ENCODE data around the gene HERC2. TPM values are rescaled to one million over a fixed set of nuclear protein-coding genes. Genes with fewer than 3 reads are reported as not detected.
A peak's percentile ranks its signal among the peaks of the same experiment; 100 is the strongest.
"Not testable (repeated sequence)": the region's sequence is repeated elsewhere in the genome, so short reads cannot be mapped to it uniquely, and the experiment has no call there.

The HERC2 gene
- total and polyA plus RNA-seq, 4 donors: 21.7 to 70.8 (median 47.5) TPM

- H3K9me3 ChIP-seq (ENCODE audit: control insufficient read depth, low read length): no peaks in the 10 kb centered on the region
- peak; percentile 78 for ATAC-seq (ENCODE audit: low FRiP score)
- H3K36me3 ChIP-seq (ENCODE audit: control insufficient read depth in 1 of 2, insufficient read depth in 2 of 2, low read length in 1 of 2): no peaks in the 10 kb centered on the region
- DNase-seq: peak; percentile 76 to 87
- WGBS, 2 donors: 10 to 11% methylated on average over 6 of the region's 6 CpGs
- no peak overlapping the region for H3K4me3 ChIP-seq (ENCODE audit: low read length in 2 of 2)
- H3K27me3 ChIP-seq (ENCODE audit: control insufficient read depth in 1 of 2, insufficient read depth in 2 of 2, low read length in 1 of 2): no peaks in the 10 kb centered on the region
- no peaks in the 10 kb centered on the region for H3K4me1 ChIP-seq (ENCODE audit: control insufficient read depth in 1 of 2, insufficient read depth in 2 of 2, low read length in 2 of 2)
- intact Hi-C loops (cut with DNase I): loop anchor here (2.0 to 10.0 kb wide), 7 partner anchors 37 to 1229 kb away; no protein-coding TSS in a partner anchor
- no peak overlapping the region for H3K27ac ChIP-seq (ENCODE audit: low read depth in 1 of 2, low read length in 2 of 2)
These were observed 198.5 kb downstream of the HERC2 start for GRCh38 chr15:28123408-28124023.

GRCh38 chr15:28122038-28122949, 199.7 kb downstream of the HERC2 start:
- DNase-seq: no peak

DNA sequence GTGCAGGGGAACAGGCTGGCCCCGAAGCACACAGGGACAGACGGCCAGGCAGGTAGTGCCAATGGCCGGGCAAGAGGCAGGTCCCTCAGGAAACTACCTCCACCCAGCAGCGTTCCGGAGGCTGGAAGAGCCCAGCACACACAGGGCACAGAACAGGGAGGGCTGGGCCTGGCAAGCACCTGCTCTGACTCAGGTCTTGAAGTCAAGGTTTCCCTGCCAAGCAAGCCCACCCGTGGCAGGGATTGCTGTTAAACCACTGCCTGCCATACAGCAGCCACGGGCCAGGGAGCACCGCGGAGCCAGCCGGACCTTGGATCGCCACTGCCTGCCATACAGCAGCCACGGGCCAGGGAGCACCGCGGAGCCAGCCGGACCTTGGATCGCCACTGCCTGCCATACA, 200.4 kb downstream of the HERC2 start:
- intact Hi-C loops (cut with DNase I): loop anchor here (10.0 kb wide), 4 partner anchors 53 to 1227 kb away; no protein-coding TSS in a partner anchor
- H3K4me3 ChIP-seq (ENCODE audit: low read length in 2 of 2); DNase-seq; H3K4me1 ChIP-seq (ENCODE audit: control insufficient read depth in 1 of 2, insufficient read depth in 2 of 2, low read length in 2 of 2); H3K27ac ChIP-seq (ENCODE audit: low read depth in 1 of 2, low read length in 2 of 2); H3K36me3 ChIP-seq (ENCODE audit: control insufficient read depth in 1 of 2, insufficient read depth in 2 of 2, low read length in 1 of 2); H3K9me3 ChIP-seq (ENCODE audit: control insufficient read depth, low read length); H3K27me3 ChIP-seq (ENCODE audit: control insufficient read depth in 1 of 2, insufficient read depth in 2 of 2, low read length in 1 of 2); ATAC-seq (ENCODE audit: low FRiP score): not testable (repeated sequence)
- WGBS, 2 donors: 88 to 91% methylated on average over 7 to 12 of the region's 16 CpGs

More at GRCh38 chr15:28122038-28122949, 199.7 kb downstream of the HERC2 start:
- H3K4me3 ChIP-seq (ENCODE audit: low read length in 2 of 2): no peak overlapping the region
- no peaks in the 10 kb centered on the region for H3K27me3 ChIP-seq (ENCODE audit: control insufficient read depth in 1 of 2, insufficient read depth in 2 of 2, low read length in 1 of 2)
- H3K36me3 ChIP-seq (ENCODE audit: control insufficient read depth in 1 of 2, insufficient read depth in 2 of 2, low read length in 1 of 2): no peaks in the 10 kb centered on the region
- H3K4me1 ChIP-seq (ENCODE audit: control insufficient read depth in 1 of 2, insufficient read depth in 2 of 2, low read length in 2 of 2): no peaks in the 10 kb centered on the region
- WGBS, 2 donors: 86 to 90% methylated on average over 28 of the region's 28 CpGs
- no peak overlapping the region for H3K27ac ChIP-seq (ENCODE audit: low read depth in 1 of 2, low read length in 2 of 2)
- ATAC-seq (ENCODE audit: low FRiP score): no peak
- no peaks in the 10 kb centered on the region for H3K9me3 ChIP-seq (ENCODE audit: control insufficient read depth, low read length)
- intact Hi-C loops (cut with DNase I): loop anchor here (2.0 to 10.0 kb wide), 5 partner anchors 35 to 1227 kb away; no protein-coding TSS in a partner anchor

DNA sequence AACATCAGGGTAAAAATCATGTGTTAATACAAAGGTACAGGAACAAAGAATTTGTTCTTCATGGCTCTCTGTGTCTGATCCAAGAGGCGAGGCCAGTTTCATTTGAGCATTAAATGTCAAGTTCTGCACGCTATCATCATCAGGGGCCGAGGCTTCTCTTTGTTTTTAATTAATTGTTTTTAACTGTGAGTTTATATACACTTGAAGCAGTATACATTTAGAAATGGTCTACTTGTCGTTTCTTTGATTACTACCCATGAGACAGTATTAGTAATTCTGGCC, 201.7 kb downstream of the HERC2 start:
- DNase-seq: no peak
- no peaks in the 10 kb centered on the region for H3K27me3 ChIP-seq (ENCODE audit: control insufficient read depth in 1 of 2, insufficient read depth in 2 of 2, low read length in 1 of 2)
- H3K4me1 ChIP-seq (ENCODE audit: control insufficient read depth in 1 of 2, insufficient read depth in 2 of 2, low read length in 2 of 2): no peaks in the 10 kb centered on the region
- H3K36me3 ChIP-seq (ENCODE audit: control insufficient read depth in 1 of 2, insufficient read depth in 2 of 2, low read length in 1 of 2): peaks cover 0 to 3% of the 10 kb centered on the region in 2 donors
- intact Hi-C loops (cut with DNase I): loop anchor here (10.0 kb wide), 4 partner anchors 55 to 1225 kb away; no protein-coding TSS in a partner anchor
- H3K9me3 ChIP-seq (ENCODE audit: control insufficient read depth, low read length): no peaks in the 10 kb centered on the region
- no peak for ATAC-seq (ENCODE audit: low FRiP score)
- no peak overlapping the region for H3K27ac ChIP-seq (ENCODE audit: low read depth in 1 of 2, low read length in 2 of 2)
- no peak overlapping the region for H3K4me3 ChIP-seq (ENCODE audit: low read length in 2 of 2)
- WGBS, 2 donors: 89 to 90% methylated on average over 4 of the region's 4 CpGs

GRCh38 chr15:28118531-28118930, 203.4 kb downstream of the HERC2 start:
- 88 to 91% methylated on average over 10 of the region's 10 CpGs for WGBS, 2 donors
- Histone ChIP-seq H3K4me3 (ENCODE audit: low read length in 2 of 2) (no peak overlapping the region), H3K27ac (ENCODE audit: low read depth in 1 of 2, low read length in 2 of 2) (no peak overlapping the region), H3K9me3 (ENCODE audit: control insufficient read depth, low read length) (no peaks in the 10 kb centered on the region), H3K27me3 (ENCODE audit: control insufficient read depth in 1 of 2, insufficient read depth in 2 of 2, low read length in 1 of 2) (no peaks in the 10 kb centered on the region), H3K4me1 (ENCODE audit: control insufficient read depth in 1 of 2, insufficient read depth in 2 of 2, low read length in 2 of 2) (no peaks in the 10 kb centered on the region), H3K36me3 (ENCODE audit: control insufficient read depth in 1 of 2, insufficient read depth in 2 of 2, low read length in 1 of 2) (peaks cover 0 to 5% of the 10 kb centered on the region in 2 donors)
- ATAC-seq (ENCODE audit: low FRiP score) (no peak), DNase-seq (no peak)
- intact Hi-C loops (cut with DNase I): no loop called here

GRCh38 chr15:28118083-28118482, 203.9 kb downstream of the HERC2 start:
- Histone ChIP-seq H3K4me3 (ENCODE audit: low read length in 2 of 2) (no peak overlapping the region), H3K9me3 (ENCODE audit: control insufficient read depth, low read length) (no peaks in the 10 kb centered on the region), H3K27ac (ENCODE audit: low read depth in 1 of 2, low read length in 2 of 2) (no peak overlapping the region), H3K27me3 (ENCODE audit: control insufficient read depth in 1 of 2, insufficient read depth in 2 of 2, low read length in 1 of 2) (no peaks in the 10 kb centered on the region), H3K4me1 (ENCODE audit: control insufficient read depth in 1 of 2, insufficient read depth in 2 of 2, low read length in 2 of 2) (no peaks in the 10 kb centered on the region), H3K36me3 (ENCODE audit: control insufficient read depth in 1 of 2, insufficient read depth in 2 of 2, low read length in 1 of 2) (peaks cover 0 to 5% of the 10 kb centered on the region in 2 donors)
- WGBS, 2 donors: 82 to 86% methylated on average over 11 of the region's 11 CpGs
- intact Hi-C loops (cut with DNase I): no loop called here
- ATAC-seq (ENCODE audit: low FRiP score): no peak
- DNase-seq: no peak

DNA sequence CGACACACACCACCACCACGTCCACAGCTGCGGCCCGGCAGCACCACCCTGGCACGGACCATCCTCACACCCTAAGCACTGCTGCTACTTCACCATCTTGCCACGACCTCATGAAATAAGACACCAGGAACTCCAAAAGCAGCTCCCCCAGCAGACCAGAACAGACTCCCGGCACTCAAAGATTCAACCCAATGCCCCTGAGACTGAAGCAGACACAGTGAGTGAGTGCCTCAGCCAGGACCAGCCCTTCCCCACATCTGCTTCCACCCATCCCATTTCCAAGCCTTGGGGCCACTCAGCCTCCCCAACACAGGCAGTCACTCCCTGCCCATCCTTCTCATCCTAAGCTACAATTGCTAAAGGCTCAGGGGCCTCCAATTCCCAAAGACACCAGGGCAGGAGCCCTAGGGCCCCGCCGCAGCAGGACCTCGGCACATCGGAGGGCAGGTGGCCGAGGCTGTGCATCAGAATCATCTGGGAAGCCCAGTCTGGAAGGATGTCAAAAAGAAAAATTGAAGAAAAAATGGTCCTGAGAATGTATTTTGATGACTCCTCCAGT, 204.5 kb downstream of the HERC2 start:
- no peak overlapping the region for H3K27ac ChIP-seq (ENCODE audit: low read depth in 1 of 2, low read length in 2 of 2)
- H3K36me3 ChIP-seq (ENCODE audit: control insufficient read depth in 1 of 2, insufficient read depth in 2 of 2, low read length in 1 of 2): peaks cover 0 to 5% of the 10 kb centered on the region in 2 donors
- H3K9me3 ChIP-seq (ENCODE audit: control insufficient read depth, low read length): no peaks in the 10 kb centered on the region
- H3K4me3 ChIP-seq (ENCODE audit: low read length in 2 of 2): no peak overlapping the region
- H3K4me1 ChIP-seq (ENCODE audit: control insufficient read depth in 1 of 2, insufficient read depth in 2 of 2, low read length in 2 of 2): no peaks in the 10 kb centered on the region
- intact Hi-C loops (cut with DNase I): no loop called here
- ATAC-seq (ENCODE audit: low FRiP score): no peak
- WGBS, 2 donors: 89 to 92% methylated on average over 12 of the region's 12 CpGs
- no peaks in the 10 kb centered on the region for H3K27me3 ChIP-seq (ENCODE audit: control insufficient read depth in 1 of 2, insufficient read depth in 2 of 2, low read length in 1 of 2)
- no peak for DNase-seq

DNA sequence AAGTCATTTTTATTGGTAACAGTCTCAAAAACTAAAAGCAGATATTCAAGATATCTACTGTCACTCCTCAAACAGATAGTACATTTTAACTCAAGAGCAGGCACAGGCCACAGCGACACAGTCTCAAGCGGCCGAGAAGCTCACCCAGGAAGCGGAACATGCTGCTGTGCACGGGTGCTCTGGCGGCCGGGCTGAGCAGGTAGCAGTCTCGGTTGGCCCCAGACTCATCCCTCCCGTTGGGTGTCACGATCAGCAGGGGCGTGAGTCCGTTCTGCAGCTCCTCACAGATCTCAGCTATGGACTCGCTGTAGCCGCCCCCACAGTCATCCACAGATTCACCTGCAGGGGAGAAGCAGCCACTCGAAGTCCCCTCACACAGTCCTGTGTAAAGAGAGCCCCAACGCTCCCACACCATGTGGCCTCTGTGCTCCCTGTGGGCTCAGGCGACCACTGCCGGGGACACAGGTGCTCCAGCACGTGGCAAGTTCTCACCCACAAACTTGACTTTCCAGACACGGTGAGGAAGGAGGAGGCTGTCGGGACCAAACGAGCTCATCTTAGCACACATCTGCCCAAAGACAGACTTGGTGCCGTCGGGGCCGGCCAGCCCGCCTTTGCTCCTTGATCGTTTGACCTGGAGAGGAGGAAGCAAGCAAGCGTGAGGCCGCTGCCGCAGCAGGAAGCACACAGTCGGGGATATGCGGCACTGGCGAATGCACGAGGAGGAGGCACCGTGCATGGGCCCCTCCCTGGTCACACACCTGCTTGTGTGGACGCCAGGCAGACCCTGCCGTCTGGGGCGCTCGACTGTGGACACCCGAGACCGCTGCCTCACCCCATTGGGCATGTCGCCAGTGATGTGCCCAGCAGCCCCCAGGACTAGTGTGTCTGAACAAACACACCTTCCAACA, 205.2 kb downstream of the HERC2 start:
- intact Hi-C loops (cut with DNase I): no loop called here
- ATAC-seq (ENCODE audit: low FRiP score) (no peak), DNase-seq (no peak)
- Histone ChIP-seq H3K4me3 (ENCODE audit: low read length in 2 of 2) (no peak overlapping the region), H3K27ac (ENCODE audit: low read depth in 1 of 2, low read length in 2 of 2) (no peak overlapping the region), H3K9me3 (ENCODE audit: control insufficient read depth, low read length) (no peaks in the 10 kb centered on the region), H3K27me3 (ENCODE audit: control insufficient read depth in 1 of 2, insufficient read depth in 2 of 2, low read length in 1 of 2) (no peaks in the 10 kb centered on the region), H3K4me1 (ENCODE audit: control insufficient read depth in 1 of 2, insufficient read depth in 2 of 2, low read length in 2 of 2) (no peaks in the 10 kb centered on the region), H3K36me3 (ENCODE audit: control insufficient read depth in 1 of 2, insufficient read depth in 2 of 2, low read length in 1 of 2) (peaks cover 0 to 8% of the 10 kb centered on the region in 2 donors)
- 93% methylated on average over 42 of the region's 42 CpGs for WGBS, 2 donors

All from aorta (tissue), 5 donors.